Fibroblast of skin of left biceps (primary cell): Measurements from ENCODE around the gene C1orf159.
"Not testable (repeated sequence)": the region's sequence is repeated elsewhere in the genome, so short reads cannot be mapped to it uniquely, and the experiment has no call there.

Experiments used
- DNase-seq, 2 experiments: peaks; one replicate each; pipeline ENCODE4 v3.0.0-alpha.2; 2013; ENCODE audit warnings: low read depth in 2 of 2

The C1orf159 gene

DNA sequence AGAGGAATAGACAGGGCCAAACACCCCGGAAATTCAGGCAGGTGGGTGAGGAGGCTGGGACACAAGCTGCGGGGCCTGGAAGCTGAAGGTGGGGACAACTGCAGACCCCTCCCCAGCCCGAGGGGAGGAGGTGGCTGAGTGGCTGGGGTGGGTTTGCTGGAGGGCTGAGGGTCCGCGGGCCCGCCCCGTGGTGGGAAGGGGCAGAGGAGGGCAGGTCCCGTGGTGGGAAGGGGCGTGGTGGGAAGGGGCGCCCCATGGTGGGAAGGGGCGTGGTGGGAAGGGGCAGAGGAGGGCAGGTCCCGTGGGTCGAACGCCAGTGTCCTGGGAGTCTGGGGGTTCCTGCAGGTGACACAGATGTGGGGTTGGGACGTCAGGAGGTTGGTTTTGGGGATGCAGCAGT, 33.5 kb upstream of the C1orf159 start:
- no peak for DNase-seq

DNA sequence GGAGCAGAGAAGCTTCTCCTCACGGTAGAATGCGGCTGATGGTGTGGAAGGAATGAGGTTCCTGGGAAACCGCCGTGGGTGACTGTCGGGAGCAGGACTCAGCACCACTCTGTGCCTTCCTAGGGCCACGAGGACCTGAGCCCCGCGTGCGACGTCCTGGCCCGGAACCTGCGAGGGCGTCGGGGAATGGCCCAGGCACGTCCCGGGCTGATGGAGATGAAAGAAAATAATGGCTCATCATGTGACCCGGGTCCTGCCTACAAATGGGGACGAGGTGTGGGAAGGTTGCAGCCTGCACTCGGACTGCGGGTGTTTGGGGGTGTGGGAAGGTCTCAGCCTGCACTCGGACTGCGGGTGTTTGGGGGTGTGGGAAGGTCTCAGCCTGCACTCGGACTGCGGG, 32.7 kb upstream of the C1orf159 start:
- no peak for DNase-seq

DNA sequence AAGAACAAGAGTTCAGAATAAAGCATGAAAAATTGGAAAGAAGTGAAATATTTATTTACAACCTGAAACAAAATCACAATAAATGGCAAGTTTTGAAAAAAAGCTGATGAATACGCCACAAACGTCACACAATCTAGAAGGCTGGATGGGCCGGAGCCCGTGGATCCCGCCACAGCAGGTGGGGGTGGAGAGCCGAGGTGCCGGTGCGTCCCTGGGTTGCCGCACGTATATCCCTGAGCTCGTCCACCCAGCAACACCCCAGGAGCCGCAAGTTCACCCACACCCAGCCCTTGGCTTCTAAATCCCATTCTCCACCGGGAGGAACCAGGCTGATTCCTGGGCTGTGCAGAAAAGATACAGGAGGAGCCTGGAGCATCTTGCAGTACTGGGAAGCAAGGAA, 32.2 kb upstream of the C1orf159 start:
- DNase-seq, result no peak

DNA sequence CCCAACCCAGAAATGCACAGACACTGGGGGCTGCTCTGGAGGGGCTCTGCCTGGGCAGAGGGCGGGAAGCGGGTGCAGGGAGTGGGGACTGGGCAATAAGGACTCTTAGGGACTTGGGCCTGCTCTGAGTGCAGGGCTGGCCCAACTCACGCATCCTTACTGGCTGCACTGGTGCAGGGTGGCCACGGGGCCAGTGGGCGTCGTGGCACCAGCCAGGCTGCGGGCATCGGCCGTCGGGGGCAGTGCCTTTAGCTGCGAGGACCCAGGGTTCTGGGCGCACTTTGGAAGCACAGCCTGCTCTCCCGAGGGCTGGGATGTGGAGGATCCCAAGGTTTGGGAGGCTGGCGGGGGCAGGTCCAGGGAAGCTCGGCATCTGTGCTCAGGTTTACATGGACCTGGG, 30.7 kb upstream of the C1orf159 start:
- no peak for DNase-seq

DNA sequence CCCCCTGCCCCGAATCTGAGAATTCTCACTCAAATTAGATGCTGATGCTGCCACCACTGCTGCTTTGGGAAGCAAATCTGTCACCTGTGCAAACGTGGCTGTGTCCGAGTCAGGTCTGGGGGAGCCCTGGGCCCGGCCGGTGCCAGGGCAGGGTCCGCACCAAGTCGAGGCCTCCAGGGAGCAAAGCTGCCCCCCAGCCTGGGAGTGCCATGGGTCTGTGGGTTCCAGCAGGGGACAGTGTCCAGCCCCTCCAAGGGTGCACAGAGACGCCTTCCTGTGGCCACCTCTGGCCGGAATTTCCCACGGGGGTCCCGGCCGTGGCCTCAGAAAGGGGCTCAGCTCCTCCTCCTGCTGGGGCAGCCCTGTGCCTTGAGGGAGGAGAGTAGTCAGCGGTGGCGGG, 30.1 kb upstream of the C1orf159 start:
- no peak for DNase-seq

- DNase-seq, result no peak
Measured at GRCh38 chr1:1145547-1145914, 29.6 kb upstream of the C1orf159 start.

- no peak for DNase-seq
Measured at GRCh38 chr1:1144843-1145546, 29.1 kb upstream of the C1orf159 start.

DNA sequence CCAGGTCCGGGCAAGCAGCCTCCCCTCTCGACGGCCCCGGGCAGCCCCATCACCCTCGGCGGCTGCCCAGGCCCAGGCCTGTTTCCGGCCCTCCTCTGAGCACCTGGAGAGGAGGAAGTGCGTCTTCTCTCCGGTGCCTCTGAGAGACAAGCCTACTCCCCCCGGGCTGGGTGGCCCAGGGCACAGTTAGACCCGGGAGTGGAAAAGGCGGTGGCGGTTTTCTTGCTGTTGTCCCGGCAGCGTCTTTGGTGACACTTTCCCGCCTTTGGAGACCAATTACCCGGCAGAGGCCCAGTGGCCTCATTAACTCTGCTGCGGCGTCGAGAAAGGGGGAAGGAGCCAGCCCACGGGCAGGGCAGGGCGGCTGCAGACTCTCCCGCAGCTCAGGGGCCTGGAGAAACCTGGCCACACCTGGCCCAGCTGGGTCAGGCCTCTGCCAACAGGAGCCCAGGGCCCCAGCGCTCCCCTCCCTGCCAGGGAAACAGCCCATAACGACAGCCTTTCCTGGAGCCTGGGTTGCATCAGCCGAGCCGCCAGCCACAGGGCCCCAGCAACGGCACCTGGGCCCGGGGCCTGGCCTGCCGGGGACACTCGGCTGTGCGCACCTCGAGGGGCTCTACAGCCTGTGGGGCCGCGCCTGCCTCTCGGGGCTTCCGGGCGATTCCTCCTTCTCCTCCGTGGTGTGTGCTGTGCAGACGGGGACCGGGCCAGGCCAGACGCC, 28.4 kb upstream of the C1orf159 start:
- no peak for DNase-seq

DNA sequence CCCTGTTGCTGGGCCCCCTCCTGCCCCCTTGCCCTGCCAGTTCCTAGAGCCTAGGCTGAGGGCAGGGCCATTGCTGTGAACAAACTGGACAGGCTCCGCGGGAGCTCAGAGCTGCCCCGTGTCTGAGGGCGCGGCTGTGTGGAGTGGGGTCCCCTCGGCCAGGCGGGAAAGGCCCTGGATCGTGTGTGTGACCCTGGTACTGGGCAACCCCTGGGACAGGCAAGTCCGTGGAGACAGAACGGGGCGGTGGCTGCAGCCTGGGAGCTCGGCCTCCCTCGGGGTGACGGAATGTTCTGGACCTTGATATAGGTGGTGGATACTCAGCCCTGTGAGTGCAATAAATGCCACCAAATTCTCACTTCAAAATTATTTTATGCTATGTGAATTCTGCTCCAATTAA, 27.7 kb upstream of the C1orf159 start:
- DNase-seq, result no peak

DNA sequence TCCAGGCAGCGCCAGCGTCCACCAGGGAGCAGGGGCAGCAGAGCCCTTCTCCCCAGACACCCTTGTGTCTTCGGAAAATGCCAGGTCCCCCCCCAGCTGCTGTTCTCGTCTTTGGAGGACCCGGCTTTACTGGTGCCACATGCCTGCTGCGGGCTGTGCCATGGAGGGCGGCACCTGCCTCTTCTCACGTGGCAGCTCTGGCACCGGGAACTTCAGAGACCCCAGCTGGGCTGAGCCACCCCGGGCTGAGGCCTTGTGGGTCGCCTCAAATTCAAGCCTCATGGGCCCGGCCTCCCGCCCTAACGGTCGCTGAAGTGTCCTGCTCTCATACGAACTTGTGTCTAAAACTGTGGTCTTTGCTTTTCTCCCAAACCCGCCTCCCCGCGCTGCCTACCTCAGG, 27.0 kb upstream of the C1orf159 start:
- no peak for DNase-seq

DNA sequence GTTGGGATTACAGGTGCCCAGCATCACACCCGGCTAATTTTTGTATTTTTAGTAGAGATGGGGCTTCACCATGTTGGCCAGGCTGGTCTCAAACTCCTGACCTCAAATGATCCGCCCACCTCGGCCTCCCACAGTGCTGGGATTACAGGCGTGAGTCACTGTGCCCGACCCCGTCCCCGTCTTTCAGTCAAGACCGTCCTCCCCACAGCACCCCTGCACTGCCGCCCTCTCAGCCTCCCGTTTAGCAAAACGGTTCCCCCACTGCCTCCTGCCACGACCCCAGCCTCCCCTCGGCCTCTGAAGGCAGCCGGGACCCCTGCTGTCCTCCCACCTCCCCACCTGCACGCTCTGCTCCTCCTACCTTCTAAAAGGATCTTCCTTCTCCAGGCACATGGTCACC, 26.5 kb upstream of the C1orf159 start:
- not testable (repeated sequence) for DNase-seq

DNA sequence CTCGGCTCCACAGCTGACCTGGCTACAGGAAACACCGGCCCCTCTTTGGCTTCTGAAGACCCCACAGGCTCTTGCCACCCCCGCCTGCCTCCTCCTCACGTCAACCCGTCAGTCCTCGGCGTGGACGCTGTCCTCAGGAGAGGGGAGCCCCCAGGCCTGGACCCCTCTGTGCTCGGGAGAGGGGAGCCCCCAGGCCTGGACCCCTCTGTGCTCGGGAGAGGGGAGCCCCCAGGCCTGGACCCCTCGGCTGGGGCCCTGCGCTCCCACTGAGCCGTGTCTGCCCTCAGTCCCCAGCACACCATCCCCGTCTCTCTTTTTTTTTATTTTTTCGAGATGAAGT, 26.0 kb upstream of the C1orf159 start:
- DNase-seq, result no peak

DNA sequence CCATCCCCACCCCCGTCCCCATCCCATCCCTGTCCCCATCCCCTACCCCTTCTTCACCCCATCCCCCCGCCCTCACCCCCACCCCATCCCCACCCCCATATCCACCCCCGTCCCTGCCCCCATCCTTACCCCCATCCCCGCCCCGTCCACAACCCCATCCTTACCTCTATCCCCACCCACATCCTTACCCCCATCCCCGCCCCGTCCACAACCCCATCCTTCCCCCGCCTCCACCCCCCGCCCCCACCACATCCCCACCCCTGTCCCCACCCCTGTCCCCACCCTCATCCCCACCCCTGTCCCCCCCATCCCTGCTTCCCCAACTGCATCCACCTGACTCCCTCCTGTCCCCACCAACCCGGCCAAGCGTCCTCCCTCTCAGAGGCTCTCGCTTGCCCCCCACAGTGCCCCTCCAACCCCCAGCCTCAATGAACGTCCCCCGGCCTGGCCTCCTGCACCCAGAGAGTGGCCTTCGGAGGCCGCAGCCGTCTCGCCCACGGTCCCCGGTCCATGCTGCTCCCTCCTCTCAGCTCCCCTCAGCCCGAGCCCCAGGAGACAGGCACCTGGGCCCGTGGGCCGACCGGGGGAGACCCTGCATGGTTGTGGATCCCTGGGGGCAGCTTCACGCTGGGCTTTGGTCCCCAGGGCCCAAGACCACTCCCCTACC, 25.5 kb upstream of the C1orf159 start:
- DNase-seq, result no peak

- DNase-seq, result no peak
Measured at GRCh38 chr1:1140673-1141072, 24.8 kb upstream of the C1orf159 start.

DNA sequence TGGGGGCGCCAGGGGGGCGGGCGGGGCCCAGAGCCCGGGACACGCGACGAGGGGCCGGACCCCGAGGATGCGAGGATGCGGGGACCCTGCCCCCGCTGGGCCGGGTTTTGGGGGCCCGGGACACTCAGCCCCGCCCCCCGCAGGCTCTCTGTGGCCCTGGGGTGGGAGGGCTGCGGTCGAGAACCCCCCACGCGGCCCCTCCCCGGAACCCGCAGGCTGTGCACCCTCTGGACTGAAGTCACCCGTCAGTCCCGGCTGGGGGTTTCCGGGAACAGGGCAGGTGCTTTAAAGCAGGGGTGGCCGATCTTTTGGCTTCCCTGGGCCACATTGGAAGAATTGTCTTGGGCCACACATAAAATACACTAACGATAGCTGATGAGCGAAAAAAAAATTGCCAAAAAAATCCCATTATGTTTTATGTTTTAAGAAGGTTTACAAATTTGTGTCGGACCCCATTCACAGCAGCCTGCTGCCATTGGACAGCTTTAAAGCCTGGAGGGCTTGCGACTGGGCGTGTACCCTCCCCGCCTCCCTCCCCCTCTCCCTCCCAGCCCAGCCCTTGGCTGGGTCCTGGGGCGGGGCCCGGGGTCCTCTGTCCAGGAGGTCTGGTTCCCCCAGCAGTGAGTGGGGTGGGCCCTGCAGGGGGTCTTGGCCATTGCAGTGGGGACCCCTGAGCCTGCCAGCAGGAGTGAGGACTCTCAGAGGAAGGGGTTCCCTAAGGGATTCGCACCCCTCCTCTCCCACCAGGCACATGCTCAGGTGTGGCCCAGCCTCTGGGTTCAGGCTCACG, 21.6 kb upstream of the C1orf159 start:
- no peak for DNase-seq

GRCh38 chr1:1136547-1137230, 20.8 kb upstream of the C1orf159 start:
- no peak for DNase-seq

DNA sequence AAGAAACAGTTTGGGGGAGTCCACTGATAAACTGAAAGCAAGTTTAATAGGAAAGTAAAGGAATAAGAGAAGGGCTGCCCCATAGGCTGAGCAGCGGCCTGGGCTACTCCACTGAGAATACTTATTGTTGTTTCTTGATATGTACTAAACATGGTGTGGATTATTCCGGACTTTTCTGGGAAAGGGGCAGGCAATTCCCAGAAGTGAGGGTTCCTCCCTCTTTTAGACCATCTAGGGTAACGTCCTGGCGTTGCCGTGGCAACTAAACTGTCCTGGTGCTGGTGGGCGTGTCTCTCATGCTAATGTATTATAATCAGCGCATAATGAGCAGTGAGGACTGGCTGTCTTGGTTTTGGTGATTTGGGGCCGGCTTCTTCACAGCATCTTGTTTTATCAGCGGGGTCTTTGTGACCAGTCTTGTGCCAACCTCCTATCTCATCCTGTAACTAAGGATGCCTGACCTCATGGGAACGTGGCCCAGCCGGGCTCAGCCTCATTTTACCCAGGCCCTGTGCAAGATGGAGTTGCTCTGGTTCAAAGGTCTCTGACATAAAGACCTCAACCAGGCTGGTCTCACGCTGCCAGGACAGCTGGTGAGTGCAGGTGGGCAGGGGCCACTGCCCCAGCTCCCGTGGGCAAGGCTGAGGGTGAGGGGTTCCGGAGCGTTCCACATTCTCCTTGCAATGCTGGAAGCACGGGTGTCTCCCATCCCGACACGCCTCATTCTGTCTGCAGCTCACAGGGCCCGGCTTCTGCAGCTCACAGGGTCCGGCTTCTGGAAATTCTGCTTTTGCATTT, 19.6 kb upstream of the C1orf159 start:
- DNase-seq, result no peak

DNA sequence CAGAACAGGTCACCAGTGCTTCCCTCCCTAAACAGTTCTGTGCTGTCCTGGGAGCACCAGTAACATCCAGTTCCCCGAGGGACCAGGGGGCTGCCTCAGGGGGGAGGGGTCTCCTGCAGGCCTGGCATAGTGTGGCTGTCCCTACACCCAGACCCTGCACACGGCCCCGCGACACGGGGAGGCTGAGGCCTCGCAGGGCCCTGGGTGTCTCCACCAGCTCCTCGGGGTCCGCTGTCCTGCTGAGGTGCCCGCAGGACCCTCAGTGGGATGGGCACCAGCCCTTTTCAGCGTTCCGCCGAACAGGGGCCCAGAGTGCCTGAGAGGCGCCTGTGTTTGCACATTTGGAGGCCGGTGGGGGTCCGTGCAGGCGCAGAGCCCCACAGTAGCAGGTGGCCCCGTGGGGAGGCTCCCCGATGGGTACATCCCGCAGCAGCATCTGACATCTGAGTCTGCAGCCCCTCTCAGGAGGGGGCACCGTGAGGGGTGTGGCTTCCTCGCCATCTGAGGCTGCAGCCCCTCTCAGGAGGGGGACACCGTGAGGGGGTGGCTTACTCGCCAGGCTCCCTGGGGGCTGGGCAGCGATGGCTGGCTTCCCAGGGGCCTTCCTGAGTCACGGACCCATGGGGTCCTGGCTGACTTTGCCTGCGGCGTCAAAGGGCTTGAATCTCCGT, 18.5 kb upstream of the C1orf159 start:
- DNase-seq, result no peak

DNA sequence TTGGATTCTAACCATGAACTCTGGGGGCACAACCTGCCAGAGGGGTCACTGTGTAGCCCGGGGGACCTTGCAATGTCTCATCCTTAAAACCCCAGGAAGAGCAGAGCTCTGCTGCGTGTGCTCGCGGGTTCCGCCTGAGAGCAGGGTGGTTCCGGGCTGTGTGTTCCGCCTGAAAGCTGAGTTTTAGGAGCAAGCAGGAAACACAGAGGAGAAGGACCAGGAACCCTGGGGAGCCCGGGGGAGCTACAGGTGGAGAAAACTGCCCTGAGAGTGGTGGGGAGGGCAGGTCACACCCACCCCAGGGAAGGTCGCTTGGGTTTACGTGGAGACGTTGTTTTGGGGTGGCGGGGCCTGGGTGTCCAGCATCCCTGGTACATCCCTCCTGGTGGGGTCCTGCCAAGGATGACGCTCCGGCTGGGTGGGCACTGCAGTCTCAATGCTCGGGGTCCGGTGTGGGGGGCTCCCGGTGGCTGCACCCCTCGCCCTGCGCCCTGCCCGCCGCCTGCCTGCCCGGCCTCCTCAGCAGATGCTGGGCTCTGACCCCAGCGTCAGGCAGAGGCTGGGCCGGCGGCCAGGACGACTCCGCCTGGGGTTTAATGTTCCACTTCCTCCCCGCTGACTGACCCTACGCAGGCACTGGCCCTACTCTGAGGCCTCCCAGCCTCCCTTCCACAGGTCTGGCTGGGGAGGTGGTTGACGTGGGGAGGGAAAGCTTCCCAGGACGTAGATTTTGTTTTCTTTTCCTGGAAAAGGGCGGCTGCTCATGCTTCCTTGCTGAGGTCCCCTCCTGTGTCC, 17.3 kb upstream of the C1orf159 start:
- no peak for DNase-seq
